HCEC 1CT (cell line): ENCODE measurements around the gene APMAP.
"Not testable (repeated sequence)": the region's sequence is repeated elsewhere in the genome, so short reads cannot be mapped to it uniquely, and the experiment has no call there.

Source experiments
- DNase-seq: peaks from one replicate; pipeline ENCODE4 v3.0.0-alpha.2; 2017

Gene APMAP

DNA sequence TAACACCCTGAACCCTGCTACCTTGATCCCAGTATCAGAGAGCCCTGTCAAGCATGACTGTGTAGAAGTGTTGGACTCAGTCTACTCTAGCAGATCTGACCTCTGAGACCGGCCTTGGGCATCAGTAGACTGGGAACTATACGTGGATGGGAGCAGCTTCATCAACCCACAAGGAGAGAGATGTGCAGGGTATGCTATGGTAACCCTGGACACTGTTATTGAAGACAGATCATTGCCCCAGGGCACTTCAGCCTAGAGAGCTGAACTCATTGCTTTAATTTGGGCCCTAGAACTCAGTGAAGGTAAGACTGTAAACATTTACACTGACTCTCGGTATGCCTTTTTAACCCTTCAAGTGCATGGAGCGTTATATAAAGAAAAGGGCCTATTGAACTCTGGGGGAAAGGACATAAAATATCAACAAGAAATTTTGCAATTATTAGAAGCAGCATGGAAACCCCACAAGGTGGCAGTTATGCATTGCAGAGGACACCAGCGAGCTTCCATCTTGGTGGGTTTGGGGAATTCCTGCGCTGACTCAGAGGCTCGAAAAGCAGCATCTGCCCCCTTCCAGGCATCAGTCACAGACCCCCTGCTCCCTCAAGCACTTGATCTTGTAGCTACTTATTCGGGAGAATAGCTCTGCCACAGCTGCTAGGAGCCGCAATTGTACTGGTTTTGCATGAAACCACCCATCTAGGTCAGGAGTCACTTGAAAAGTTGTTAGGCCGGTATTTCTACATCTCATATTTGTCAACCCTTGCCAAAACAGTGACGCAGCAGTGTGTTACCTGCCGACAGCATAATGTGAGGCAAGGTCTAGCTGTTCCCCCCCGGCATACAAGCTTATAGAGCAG is 62.5 kb downstream of the APMAP start:
- not testable (repeated sequence) for DNase-seq

DNA sequence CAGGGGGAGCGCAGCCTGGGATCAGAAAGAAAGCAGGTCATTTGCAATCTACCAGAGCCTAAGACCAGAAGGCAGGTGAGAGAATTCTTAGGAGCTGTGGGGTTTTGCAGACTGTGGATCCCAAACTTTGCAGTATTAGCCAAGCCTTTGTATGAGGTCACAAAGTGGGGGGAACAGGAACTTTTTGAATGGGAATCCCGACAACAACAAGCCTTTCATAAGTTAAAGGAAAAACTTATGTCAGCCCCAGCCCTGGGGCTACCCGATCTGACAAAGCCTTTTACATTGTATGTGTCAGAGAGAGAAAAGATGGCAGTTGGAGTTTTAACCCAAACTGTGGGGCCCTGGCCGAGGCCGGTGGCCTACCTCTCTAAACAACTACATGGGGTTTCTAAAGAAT is 63.3 kb downstream of the APMAP start:
- DNase-seq, result not testable (repeated sequence)

DNA sequence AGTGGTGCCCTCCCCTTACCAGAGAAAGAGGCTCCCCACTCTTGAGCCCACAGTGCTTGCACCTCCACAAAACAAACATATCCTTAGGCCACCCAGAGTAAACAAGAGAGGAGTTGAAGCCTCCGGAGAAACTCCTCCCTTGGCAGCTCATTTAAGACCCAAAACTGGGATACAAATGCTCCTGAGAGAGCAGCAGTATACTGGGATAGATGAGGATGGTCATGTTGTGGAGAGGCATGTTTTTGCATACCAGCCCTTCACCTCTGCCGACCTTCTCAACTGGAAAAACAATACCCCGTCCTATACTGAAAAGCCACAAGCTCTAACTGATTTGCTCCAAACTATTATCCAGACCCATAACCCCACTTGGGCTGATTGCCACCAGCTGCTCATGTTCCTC is 71.8 kb downstream of the APMAP start:
- not testable (repeated sequence) for DNase-seq

DNA sequence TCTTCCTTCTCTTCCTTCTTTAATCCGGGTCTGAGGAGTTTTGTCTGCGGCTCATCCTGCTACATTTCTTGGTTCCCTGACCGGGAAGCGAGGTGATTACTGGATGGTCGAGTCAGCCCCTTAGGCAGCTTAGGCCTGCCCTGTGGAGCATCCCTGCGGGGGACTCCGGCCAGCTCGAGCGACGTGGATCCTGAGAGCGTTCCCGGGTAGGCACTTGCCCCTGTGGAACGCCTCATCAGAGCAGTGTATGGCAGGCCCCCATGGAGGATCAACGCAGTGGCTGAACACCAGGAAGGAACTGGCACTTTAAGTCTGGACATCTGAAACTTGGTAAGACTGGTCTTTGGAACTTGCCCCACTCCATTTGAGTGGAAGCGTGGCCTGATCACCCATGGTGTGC is 72.9 kb downstream of the APMAP start:
- DNase-seq, result not testable (repeated sequence)

DNA sequence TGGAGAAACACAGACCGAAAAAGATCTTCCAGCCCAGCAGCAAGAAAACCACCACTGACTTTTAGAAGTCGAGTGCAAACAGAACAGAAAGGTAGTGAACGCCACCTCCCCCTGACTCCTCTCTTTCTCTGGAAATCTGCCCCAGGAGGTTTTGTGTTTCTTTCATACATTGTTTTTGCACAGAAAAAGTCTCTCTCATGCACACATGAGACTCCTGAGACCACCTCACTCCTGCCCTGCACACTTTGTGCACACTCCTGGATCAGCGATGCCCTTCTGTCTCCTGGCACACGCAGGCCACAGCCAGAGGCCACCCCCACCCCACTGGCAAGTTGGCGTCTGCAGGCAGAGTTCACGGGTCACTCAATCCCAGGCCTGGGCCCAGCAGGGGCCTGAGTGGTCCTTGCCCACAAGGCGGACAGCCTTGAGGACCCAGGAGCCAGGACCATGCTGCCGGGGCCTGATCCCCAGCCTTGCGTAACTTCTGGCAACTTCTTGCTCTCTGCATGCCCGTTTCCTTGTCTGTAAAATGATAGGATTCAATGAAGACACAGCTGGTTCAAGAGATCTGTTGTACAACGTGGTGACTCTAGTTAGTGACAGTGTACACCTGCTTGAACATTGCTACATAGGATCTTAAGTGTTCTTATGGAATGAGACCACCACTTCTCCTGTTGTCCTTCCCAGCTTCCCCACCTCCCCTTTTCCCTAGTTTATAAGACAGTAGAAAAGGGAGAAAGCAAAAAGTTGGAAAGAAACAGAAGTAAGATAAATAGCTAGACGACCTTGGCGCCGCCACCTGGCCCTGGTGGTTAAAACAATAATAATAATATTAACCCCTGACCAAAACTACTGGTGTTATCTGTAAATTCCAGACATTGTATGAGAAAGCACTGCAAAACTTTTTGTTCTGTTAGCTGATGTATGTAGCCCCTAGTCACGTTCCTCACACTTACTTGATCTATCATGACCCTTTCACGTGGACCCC is 73.7 kb downstream of the APMAP start:
- no peak for DNase-seq

DNA sequence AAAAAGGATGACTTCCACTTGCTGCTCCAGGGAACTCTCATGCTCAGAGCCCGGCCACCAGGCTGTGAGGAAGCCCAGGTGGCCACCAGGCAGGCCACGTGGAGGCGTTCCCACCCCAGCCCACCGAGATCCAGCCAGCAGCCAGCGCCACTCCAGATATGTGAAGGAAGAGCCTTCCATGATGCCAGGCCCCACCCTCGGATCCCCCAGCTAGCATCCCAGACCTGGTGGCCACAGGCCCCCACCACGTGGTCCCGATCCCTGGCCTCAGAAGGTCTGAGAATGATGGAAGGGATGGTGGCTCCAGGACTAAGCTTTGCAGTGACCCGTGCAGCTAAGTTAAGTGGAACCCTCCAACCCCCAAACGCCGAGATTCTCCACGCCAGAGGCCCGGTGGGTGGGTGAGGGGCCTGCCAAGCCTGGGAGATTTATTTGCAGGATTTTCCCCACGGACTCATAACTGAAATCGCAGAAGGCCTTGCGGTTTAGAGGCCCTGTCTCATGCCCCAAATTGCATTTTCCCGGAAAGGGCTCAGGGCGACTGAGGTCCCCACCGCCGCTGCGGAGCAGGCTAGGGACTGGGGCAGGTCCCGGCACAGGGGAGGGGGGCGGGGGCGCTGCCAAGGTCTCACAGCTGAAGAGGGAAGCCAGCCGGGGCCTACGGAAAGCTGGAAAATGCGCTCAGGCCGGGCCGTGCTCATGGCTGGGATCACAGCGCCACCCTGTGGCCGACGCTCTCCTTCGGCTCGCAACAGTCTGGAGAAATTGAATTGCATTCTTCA is 74.6 kb downstream of the APMAP start:
- peak; percentile 42 for DNase-seq

DNA sequence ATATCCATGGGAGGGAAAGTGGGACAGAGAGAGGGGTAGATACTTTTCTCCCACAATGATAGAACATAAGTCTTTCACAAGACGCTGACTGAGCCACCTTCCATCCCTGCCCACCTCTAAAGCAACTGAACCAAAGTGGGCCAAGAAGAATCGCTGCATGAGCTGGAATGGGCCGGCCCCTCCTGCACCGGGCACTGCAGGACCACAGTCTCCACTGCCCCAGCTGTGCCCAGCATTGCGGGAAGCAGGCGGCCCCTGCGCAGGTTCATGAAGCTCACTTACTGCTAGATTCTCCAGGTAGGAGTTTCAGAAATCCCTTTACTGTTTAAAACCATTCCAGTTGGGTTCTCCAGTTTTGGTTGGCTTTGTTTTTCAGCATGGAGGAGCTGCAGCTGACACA is 75.5 kb downstream of the APMAP start:
- DNase-seq, result no peak

DNA sequence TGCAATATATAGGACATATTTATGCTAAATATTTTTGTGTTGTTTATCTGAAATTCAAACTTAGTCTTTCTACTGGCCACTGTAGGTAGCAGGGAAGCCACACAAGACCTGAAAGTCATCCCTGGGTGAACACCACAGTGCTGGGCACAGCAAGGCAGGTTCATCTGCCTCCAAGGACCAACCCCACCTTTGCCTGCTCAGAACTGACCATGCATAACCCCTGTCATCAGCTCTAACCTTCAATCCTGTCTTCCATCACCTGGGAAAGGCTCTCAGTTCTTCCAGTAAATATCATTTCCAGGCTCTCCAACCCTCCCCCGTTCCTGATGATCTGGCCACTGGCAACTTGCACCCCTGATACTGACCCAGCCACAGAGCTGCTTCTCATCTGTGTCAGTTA is 76.1 kb downstream of the APMAP start:
- DNase-seq, result no peak

DNA sequence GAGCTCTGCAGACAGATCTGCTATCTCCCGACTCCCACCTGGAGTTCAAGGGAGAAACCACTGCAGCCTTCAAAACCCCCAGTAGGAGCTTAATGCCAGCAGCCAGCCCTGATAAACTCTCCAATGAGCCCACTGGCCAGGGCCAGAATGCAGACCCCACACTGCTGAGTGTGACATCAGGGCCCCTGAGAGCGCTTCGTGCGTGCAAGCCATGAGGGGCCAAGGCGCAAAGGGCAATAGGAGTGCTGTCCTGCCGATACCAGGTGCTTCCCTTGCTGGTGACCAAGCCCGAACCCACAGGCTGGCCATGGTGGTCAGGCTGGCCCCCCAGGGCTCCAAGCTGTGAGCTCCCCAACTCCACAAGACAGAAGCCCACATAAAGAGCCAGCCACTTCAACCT is 76.7 kb downstream of the APMAP start:
- DNase-seq, result no peak

DNA sequence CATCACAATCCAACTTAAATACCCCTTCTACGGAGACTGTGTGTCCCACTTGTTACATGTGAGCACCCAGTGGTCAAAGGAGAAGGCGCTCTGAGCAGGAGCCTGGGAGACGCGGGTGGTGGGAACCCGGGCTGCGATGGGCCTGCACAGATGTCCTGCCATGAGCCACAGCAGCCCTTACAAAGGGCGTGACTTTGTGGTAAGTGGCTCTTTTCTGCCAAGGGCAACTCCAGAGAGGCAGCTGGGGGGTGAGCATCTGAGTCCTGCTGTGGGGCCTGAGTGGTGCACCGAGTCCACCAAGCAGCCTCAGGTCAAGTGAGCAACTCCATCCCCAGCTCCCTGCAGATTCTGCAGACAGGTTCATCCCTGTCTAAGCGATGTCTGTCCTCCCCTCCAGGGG is 77.1 kb downstream of the APMAP start:
- DNase-seq, result no peak

DNA sequence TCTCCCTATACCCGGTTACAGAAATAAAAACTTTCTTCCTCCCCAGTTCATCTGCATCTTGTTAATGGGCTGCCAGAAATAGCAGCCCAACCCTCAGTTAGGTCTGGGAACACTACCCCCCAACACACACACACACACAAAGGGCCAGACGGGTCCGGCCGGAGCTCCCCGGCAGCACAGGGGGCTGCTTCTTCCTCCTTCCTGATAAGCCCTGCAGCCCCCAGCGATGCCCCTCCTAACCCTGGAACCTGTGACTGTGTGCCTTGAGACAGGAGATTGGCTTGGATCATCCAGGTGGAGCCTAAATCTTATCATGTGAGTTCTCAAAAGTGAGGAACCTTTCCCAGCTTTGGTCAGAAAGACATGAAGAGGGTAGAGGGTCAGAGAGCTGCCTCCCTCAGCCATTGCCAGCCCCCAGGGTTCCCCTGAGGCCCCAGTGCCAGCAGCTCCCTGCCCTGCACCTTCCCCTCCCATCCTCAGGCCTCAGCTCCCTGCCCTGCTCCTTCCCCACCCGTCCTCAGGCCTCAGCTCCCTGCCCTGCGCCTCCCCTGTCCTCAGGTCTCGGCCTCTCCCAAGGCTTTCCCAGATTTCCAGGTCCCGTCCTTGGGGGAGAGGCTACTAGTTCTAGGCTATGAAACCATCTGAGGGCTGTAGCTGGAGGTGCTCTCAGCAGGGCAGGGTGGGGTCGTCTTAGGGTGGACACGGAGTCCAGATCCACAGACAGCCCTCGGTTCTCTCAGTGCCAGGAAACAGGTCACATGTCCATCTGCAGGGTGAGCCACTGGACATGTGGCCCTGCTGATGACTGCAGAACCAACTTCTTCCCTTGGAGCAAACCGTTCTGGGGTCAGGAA is 77.9 kb downstream of the APMAP start:
- no peak for DNase-seq

DNA sequence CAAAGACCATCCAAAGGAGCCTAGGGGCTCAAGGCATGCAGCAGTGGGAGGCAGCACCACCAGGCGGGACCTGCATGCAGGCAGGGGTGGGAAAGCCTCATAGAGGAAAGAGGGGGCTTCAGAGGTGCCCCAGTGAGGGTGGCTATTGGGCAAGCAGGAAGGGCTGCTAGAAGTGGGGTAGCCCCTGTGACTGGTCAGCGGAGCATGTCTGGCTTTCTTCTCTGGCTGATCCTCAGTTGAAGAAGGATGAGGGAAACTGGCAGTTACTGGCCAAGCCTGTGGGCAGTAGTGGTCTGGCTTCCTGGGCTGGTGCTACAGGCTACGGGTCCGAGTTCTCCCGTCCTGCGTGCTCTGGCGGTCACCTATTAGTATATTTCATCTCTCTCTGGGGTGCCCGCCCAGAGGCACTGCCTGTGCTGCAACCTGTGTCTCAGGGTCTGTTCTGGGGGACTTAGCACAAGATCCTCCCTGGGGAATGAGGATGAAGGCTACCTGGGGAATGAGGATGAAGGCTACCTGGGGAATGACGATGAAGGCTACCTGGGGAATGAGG is 79.4 kb downstream of the APMAP start:
- no peak for DNase-seq
